GM12875 (cell line): Measurements from ENCODE around the gene A3GALT2.

Source experiments
- H3K4me3 ChIP-seq: one replicate; pipeline ENCODE4 v1.5.1; 2011; ENCODE audit warnings: low read depth, low read length, control low read depth
- CTCF ChIP-seq: IDR thresholded peaks from 2 replicates; pipeline ENCODE4 v1.5.1; 2011; ENCODE audit warnings: low read depth, mild to moderate bottlenecking, control low read depth, inconsistent platforms, low read length, moderate library complexity, borderline replicate concordance; ENCODE audit not compliant: insufficient read depth

A3GALT2 gene

GRCh38 chr1:33350611-33351280 is 29.8 kb upstream of the A3GALT2 start:
- H3K4me3 ChIP-seq, result peak overlapping the region; percentile 65
- no peak for TF ChIP-seq CTCF

- no peak for TF ChIP-seq CTCF
- H3K4me3 ChIP-seq, result peak overlapping the region; percentile 83
Measured at GRCh38 chr1:33349778-33350610, 29.1 kb upstream of the A3GALT2 start.

- peak overlapping the region; percentile 83 for H3K4me3 ChIP-seq
- no peak for TF ChIP-seq CTCF
Measured at GRCh38 chr1:33349081-33349759, 28.3 kb upstream of the A3GALT2 start.

- TF ChIP-seq CTCF, result no peak
- peak overlapping the region; percentile 83 for H3K4me3 ChIP-seq
Measured at GRCh38 chr1:33348676-33349080, 27.8 kb upstream of the A3GALT2 start.

- no peak for TF ChIP-seq CTCF
- H3K4me3 ChIP-seq, result peak overlapping the region; percentile 83
Measured at GRCh38 chr1:33348194-33348593, 27.3 kb upstream of the A3GALT2 start.

GRCh38 chr1:33347650-33347992 is 26.7 kb upstream of the A3GALT2 start:
- no peak overlapping the region for H3K4me3 ChIP-seq
- no peak for TF ChIP-seq CTCF
